ENCODE results near the gene ZKSCAN8. TPM values are rescaled to one million over a fixed set of nuclear protein-coding genes. Genes with fewer than 3 reads are reported as not detected.
"Not testable (repeated sequence)": the region's sequence is repeated elsewhere in the genome, so short reads cannot be mapped to it uniquely, and the experiment has no call there.

Gene ZKSCAN8
- total and polyA plus RNA-seq, 4 donors: 22.0 to 36.3 (median 26.9) TPM

GRCh38 chr6:28117386-28118050 lies 24.2 kb upstream of the ZKSCAN8 start:
- Histone ChIP-seq H3K27me3 (ENCODE audit: control insufficient read depth, insufficient read depth, low read length) (no peaks in the 10 kb centered on the region), H3K9me3 (ENCODE audit: control insufficient read depth, insufficient read depth, low read length) (no peaks in the 10 kb centered on the region), H3K36me3 (ENCODE audit: control insufficient read depth, insufficient read depth, low read length) (peaks cover 21% of the 10 kb centered on the region), H3K4me1 (ENCODE audit: control insufficient read depth, insufficient read depth, low read length) (no peaks in the 10 kb centered on the region), H3K4me3 (ENCODE audit: low read depth, low read length) (no peak overlapping the region), H3K27ac (ENCODE audit: low read depth, low read length) (no peak overlapping the region)
- WGBS (ENCODE audit: insufficient coverage): no CpG with 5 or more reads among the region's 2 CpGs
- DNase-seq (ENCODE audit: low read depth in 4 of 6, low spot score in 6 of 6): no peak

GRCh38 chr6:28118217-28118616 lies 23.5 kb upstream of the ZKSCAN8 start:
- no peaks in the 10 kb centered on the region for H3K9me3 ChIP-seq (ENCODE audit: control insufficient read depth, insufficient read depth, low read length)
- H3K36me3 ChIP-seq (ENCODE audit: control insufficient read depth, insufficient read depth, low read length): peaks cover 23% of the 10 kb centered on the region
- no peaks in the 10 kb centered on the region for H3K4me1 ChIP-seq (ENCODE audit: control insufficient read depth, insufficient read depth, low read length)
- no peak for DNase-seq (ENCODE audit: low read depth in 4 of 6, low spot score in 6 of 6)
- no peaks in the 10 kb centered on the region for H3K27me3 ChIP-seq (ENCODE audit: control insufficient read depth, insufficient read depth, low read length)
- no peak overlapping the region for H3K4me3 ChIP-seq (ENCODE audit: low read depth, low read length)
- WGBS (ENCODE audit: insufficient coverage): 83% methylated on average over 1 of the region's 1 CpG
- no peak overlapping the region for H3K27ac ChIP-seq (ENCODE audit: low read depth, low read length)

- DNase-seq (ENCODE audit: low read depth in 4 of 6, low spot score in 6 of 6): no peak
- H3K27ac ChIP-seq (ENCODE audit: low read depth, low read length): no peak overlapping the region
- peaks cover 4% of the 10 kb centered on the region for H3K4me1 ChIP-seq (ENCODE audit: control insufficient read depth, insufficient read depth, low read length)
- H3K27me3 ChIP-seq (ENCODE audit: control insufficient read depth, insufficient read depth, low read length): no peaks in the 10 kb centered on the region
- no peak overlapping the region for H3K4me3 ChIP-seq (ENCODE audit: low read depth, low read length)
- peaks cover 24% of the 10 kb centered on the region for H3K36me3 ChIP-seq (ENCODE audit: control insufficient read depth, insufficient read depth, low read length)
- no CpG with 5 or more reads among the region's 2 CpGs for WGBS (ENCODE audit: insufficient coverage)
- no peaks in the 10 kb centered on the region for H3K9me3 ChIP-seq (ENCODE audit: control insufficient read depth, insufficient read depth, low read length)
These were observed 19.8 kb upstream of the ZKSCAN8 start for GRCh38 chr6:28121876-28122275.

- not testable (repeated sequence) for H3K9me3 ChIP-seq (ENCODE audit: control insufficient read depth, insufficient read depth, low read length); H3K4me3 ChIP-seq (ENCODE audit: low read depth, low read length); H3K4me1 ChIP-seq (ENCODE audit: control insufficient read depth, insufficient read depth, low read length); DNase-seq (ENCODE audit: low read depth in 4 of 6, low spot score in 6 of 6); H3K27ac ChIP-seq (ENCODE audit: low read depth, low read length); H3K27me3 ChIP-seq (ENCODE audit: control insufficient read depth, insufficient read depth, low read length)
- 98% methylated on average over 3 of the region's 5 CpGs for WGBS (ENCODE audit: insufficient coverage)
- H3K36me3 ChIP-seq (ENCODE audit: control insufficient read depth, insufficient read depth, low read length): peaks cover 24% of the 10 kb centered on the region
These were observed 19.4 kb upstream of the ZKSCAN8 start for GRCh38 chr6:28122283-28122682.

- Histone ChIP-seq H3K27me3 (ENCODE audit: control insufficient read depth, insufficient read depth, low read length) (no peaks in the 10 kb centered on the region), H3K9me3 (ENCODE audit: control insufficient read depth, insufficient read depth, low read length) (no peaks in the 10 kb centered on the region), H3K27ac (ENCODE audit: low read depth, low read length) (peak within 1 kb of the TSS; percentile 44), H3K4me1 (ENCODE audit: control insufficient read depth, insufficient read depth, low read length) (peaks cover 4% of the 10 kb centered on the region), H3K36me3 (ENCODE audit: control insufficient read depth, insufficient read depth, low read length) (peaks cover 12% of the 10 kb centered on the region), H3K4me3 (ENCODE audit: low read depth, low read length) (peak within 1 kb of the TSS; percentile 61)
- under 1% methylated on average over 20 of the region's 28 CpGs for WGBS (ENCODE audit: insufficient coverage)
- DNase-seq (ENCODE audit: low read depth in 4 of 6, low spot score in 6 of 6): peak in 5 of 6 donors; percentile 72 to 97 (median 82)
These were observed 17.2 kb upstream of the ZKSCAN8 start, which contains the start of gene ZSCAN16 for GRCh38 chr6:28124350-28124970. TSS of gene ZSCAN16 (plus strand) at chr6:28124609. CDS start at chr6:28125444, 835 bp downstream.

- Histone ChIP-seq H3K36me3 (ENCODE audit: control insufficient read depth, insufficient read depth, low read length) (peaks cover 12% of the 10 kb centered on the region), H3K4me3 (ENCODE audit: low read depth, low read length) (peak overlapping the region; percentile 61), H3K4me1 (ENCODE audit: control insufficient read depth, insufficient read depth, low read length) (peaks cover 4% of the 10 kb centered on the region), H3K27ac (ENCODE audit: low read depth, low read length) (peak overlapping the region; percentile 44), H3K27me3 (ENCODE audit: control insufficient read depth, insufficient read depth, low read length) (no peaks in the 10 kb centered on the region), H3K9me3 (ENCODE audit: control insufficient read depth, insufficient read depth, low read length) (no peaks in the 10 kb centered on the region)
- no peak for DNase-seq (ENCODE audit: low read depth in 4 of 6, low spot score in 6 of 6)
- no CpG with 5 or more reads among the region's 6 CpGs for WGBS (ENCODE audit: insufficient coverage)
These were observed 16.7 kb upstream of the ZKSCAN8 start for GRCh38 chr6:28124971-28125353.

- H3K4me3 ChIP-seq (ENCODE audit: low read depth, low read length): no peak overlapping the region
These were observed 16.3 kb upstream of the ZKSCAN8 start for GRCh38 chr6:28125401-28125800.

GRCh38 chr6:28134015-28134414 lies 7.7 kb upstream of the ZKSCAN8 start:
- Histone ChIP-seq H3K4me3 (ENCODE audit: low read depth, low read length) (no peak overlapping the region), H3K9me3 (ENCODE audit: control insufficient read depth, insufficient read depth, low read length) (no peaks in the 10 kb centered on the region), H3K27ac (ENCODE audit: low read depth, low read length) (no peak overlapping the region), H3K27me3 (ENCODE audit: control insufficient read depth, insufficient read depth, low read length) (no peaks in the 10 kb centered on the region), H3K4me1 (ENCODE audit: control insufficient read depth, insufficient read depth, low read length) (peaks cover 4% of the 10 kb centered on the region), H3K36me3 (ENCODE audit: control insufficient read depth, insufficient read depth, low read length) (no peaks in the 10 kb centered on the region)
- DNase-seq (ENCODE audit: low read depth in 4 of 6, low spot score in 6 of 6): peak in 2 of 6 donors; percentile 54 to 71
- WGBS (ENCODE audit: insufficient coverage): 58% methylated on average over 2 of the region's 3 CpGs

More at GRCh38 chr6:28125401-28125800, 16.3 kb upstream of the ZKSCAN8 start:
- Histone ChIP-seq H3K27me3 (ENCODE audit: control insufficient read depth, insufficient read depth, low read length) (no peaks in the 10 kb centered on the region), H3K4me1 (ENCODE audit: control insufficient read depth, insufficient read depth, low read length) (peaks cover 4% of the 10 kb centered on the region), H3K36me3 (ENCODE audit: control insufficient read depth, insufficient read depth, low read length) (peaks cover 7% of the 10 kb centered on the region), H3K9me3 (ENCODE audit: control insufficient read depth, insufficient read depth, low read length) (no peaks in the 10 kb centered on the region), H3K27ac (ENCODE audit: low read depth, low read length) (no peak overlapping the region)
- 80% methylated on average over 4 of the region's 4 CpGs for whole genome bisulfite sequencing (ENCODE audit: insufficient coverage)
- DNase-seq (ENCODE audit: low read depth in 4 of 6, low spot score in 6 of 6): no peak

- Histone ChIP-seq H3K4me3 (ENCODE audit: low read depth, low read length) (no peak overlapping the region), H3K4me1 (ENCODE audit: control insufficient read depth, insufficient read depth, low read length) (peaks cover 4% of the 10 kb centered on the region), H3K36me3 (ENCODE audit: control insufficient read depth, insufficient read depth, low read length) (no peaks in the 10 kb centered on the region), H3K27me3 (ENCODE audit: control insufficient read depth, insufficient read depth, low read length) (no peaks in the 10 kb centered on the region), H3K9me3 (ENCODE audit: control insufficient read depth, insufficient read depth, low read length) (no peaks in the 10 kb centered on the region), H3K27ac (ENCODE audit: low read depth, low read length) (no peak overlapping the region)
- no peak for DNase-seq (ENCODE audit: low read depth in 4 of 6, low spot score in 6 of 6)
- no CpG with 5 or more reads among the region's 1 CpG for WGBS (ENCODE audit: insufficient coverage)
These were observed 7.0 kb upstream of the ZKSCAN8 start for GRCh38 chr6:28134716-28135115.

- Histone ChIP-seq H3K36me3 (ENCODE audit: control insufficient read depth, insufficient read depth, low read length) (no peaks in the 10 kb centered on the region), H3K9me3 (ENCODE audit: control insufficient read depth, insufficient read depth, low read length) (no peaks in the 10 kb centered on the region), H3K4me3 (ENCODE audit: low read depth, low read length) (no peak overlapping the region), H3K27me3 (ENCODE audit: control insufficient read depth, insufficient read depth, low read length) (no peaks in the 10 kb centered on the region), H3K27ac (ENCODE audit: low read depth, low read length) (no peak overlapping the region), H3K4me1 (ENCODE audit: control insufficient read depth, insufficient read depth, low read length) (peaks cover 4% of the 10 kb centered on the region)
- no peak for DNase-seq (ENCODE audit: low read depth in 4 of 6, low spot score in 6 of 6)
- 24% methylated on average over 2 of the region's 3 CpGs for WGBS (ENCODE audit: insufficient coverage)
These were observed 6.3 kb upstream of the ZKSCAN8 start for GRCh38 chr6:28135393-28135792.
